ENCODE results near the gene PRKN.

DNA sequence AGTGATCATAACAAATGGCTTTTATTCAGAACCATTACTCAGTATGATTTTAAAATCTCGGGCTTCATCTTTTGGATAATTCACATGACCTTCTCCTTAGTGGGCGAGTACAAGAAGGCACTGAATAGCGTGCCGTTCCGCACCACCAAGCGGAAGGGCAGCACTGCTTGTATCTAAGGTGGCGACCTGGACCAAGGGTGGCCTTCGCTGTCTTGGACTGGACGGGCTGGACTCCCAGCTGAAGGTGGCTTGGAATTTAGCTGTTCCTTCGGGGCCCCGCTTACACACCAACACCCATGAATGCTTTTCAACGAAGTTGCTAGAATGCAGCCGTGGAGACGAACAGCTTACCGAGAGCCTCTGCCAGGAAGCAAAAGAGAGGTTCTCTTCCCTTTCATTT, 1285.1 kb downstream of the PRKN start:
- no peak for TF ChIP-seq CTCF (conservative IDR thresholded peaks at IDR 0.05 in 1 of 2, IDR thresholded peaks at IDR 0.05 in 1 of 2; ENCODE audit: low read depth in 1 of 2, low read length in 2 of 2)
- no peak for TF ChIP-seq EZH2 (IDR thresholded peaks at IDR 0.05; ENCODE audit: low read length, missing control alignments)

Measured in fibroblast of lung (primary cell).